GM18873 (cell line): Measurements from ENCODE around the gene GK.
"Not testable (repeated sequence)": the region's sequence is repeated elsewhere in the genome, so short reads cannot be mapped to it uniquely, and the experiment has no call there.

ENCODE experiments used
- ATAC-seq: cut with Tn5 transposase; IDR thresholded peaks from one replicate; pipeline ENCODE4 v1.9.1; 2021; ENCODE audit warnings: mild to moderate bottlenecking, moderate library complexity, moderate number of reproducible peaks; ENCODE audit not compliant: unreplicated experiment, low FRiP score

The GK gene

DNA sequence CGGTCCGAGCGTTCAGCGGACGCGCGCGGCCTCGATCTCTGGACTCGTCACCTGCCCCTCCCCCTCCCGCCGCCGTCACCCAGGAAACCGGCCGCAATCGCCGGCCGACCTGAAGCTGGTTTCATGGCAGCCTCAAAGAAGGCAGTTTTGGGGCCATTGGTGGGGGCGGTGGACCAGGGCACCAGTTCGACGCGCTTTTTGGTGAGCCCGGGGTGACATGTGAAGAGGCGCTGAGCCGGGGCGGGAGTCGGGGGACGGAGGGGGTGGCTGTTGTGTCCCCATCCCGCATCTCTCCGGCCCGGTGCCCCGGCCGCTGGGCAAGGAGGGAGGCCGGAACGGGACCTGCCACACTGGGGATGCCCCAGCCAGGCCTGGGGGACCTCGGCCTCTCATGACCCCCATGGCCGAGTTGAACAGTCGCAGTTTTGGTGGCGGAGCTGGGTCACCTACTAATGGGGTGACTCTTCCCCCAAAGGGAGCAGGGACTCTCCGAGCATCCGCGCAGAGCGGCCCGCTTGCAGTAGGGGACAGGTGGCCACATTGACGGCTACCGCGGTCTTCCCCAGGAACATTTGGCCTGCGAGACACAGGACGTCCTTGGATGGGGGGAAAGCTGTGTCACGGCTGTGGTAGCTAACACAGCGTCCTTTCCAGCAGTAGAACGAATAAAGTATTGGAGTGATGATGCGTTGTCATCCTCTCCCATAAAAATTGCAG, at the start of gene GK:
GK (plus strand) TSS at position 9 of the 717 bp plus-strand sequence; CDS start at position 124, 115 bp downstream.
- ATAC-seq = peak; percentile 8

- ATAC-seq = no peak
Observed at GRCh38 chrX:30607155-30607554, 46.1 kb upstream of the GK start.

DNA sequence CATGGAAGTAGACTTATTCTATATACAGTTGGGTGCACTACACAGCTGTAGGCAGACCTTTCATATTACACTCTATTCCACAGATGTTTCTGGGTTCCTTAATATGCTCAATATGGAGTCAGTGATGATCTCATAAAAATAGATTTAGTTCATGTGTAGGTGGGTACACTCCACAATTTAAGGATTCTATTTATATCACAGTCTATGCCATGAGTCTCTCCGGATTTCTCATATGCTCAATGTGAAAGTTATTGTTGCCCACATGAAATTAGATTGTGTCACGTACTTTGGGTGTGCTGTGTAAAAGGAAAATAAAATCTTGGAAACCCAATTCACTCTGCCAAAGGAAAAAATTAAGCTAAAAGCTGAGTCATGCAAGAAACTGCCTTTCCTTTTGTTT, 43.2 kb upstream of the GK start:
- ATAC-seq = no peak

DNA sequence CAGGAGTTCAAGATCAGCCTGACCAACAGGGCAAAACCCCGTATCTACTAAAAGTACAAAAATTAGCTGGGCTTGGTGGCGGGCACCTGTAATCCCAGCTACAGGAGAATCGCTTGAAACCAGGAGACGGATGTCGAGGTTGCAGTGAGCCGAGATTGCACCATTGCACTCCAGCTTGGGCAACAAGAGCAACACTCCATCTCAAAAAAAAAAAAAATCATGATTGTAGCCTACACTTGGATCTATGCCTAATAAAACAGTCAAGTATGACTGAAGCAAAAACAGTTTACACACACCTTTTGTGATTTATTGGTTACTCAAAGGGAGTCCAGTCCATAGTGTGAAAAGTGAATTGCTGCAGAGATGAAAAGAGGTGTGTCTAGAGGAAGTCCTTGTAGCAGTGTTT, 41.0 kb upstream of the GK start:
- no peak for ATAC-seq

DNA sequence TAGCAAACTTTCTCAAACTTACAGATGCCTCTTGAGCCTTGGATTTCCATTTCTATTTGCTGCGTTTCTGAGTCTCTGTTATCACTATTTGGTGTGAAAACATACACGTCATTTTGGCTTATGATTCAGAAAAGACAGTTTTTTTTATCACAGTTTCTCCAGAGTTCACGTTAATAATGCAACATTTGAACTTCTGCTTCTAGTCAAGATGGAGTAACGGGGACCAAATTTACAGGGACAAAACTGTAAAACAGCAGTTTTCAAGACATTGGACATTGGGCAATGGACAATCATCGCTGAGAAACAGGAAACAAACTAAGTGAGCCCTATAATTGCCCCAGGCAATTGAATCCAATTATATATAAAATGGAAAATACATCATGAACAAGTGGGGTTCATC, 39.5 kb upstream of the GK start:
- ATAC-seq = no peak

DNA sequence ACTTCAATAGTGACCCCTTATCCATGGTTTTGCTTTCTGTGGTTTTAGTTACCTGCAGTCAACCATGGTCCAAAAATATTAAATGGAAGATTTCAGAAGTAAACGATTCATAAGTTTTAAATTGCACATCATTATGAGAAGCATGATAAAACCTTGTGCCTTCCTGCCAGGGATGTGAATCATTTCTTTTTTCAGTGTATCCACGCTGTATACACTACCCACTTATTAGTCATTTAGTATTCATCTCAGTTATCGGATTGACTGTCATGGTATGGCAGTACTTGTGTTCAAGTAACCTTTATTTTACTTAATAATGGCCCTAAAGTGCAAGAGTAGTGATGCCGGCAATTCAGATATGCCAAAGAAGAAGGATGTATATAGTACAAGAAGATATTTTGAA, 38.0 kb upstream of the GK start:
- peak; percentile 63 for ATAC-seq

DNA sequence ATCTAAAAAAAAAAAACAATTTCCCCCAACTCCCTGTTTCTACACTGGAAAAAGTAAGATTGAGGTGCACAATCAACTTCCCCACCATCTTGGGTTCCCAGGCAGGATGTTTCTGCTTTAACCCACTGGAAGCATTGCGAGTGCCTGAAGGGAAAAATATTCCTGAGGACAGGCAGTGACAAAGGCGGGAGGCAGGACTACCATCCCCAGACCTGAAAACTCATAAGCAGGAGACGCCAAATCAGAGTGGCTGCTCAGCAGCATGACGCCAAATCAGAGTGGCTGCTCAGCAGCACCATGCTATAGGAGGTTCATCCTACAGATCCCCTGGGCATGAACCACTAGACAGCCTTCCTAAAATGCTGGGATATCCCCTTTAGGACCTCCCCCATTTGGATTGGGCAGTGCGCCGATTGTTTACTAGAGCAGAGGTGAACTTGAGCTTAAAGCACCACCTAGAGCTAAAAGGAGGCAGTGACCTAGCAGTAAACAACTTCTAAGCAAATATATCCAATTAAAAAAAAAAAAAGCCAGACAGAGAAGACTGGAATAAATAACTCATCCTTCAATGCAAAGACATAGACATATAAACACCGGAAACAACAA, 35.0 kb upstream of the GK start:
- no peak for ATAC-seq

- no peak for ATAC-seq
Observed at GRCh38 chrX:30620125-30620524, 33.1 kb upstream of the GK start.

GRCh38 chrX:30620980-30621618, 32.1 kb upstream of the GK start:
- ATAC-seq = no peak

DNA sequence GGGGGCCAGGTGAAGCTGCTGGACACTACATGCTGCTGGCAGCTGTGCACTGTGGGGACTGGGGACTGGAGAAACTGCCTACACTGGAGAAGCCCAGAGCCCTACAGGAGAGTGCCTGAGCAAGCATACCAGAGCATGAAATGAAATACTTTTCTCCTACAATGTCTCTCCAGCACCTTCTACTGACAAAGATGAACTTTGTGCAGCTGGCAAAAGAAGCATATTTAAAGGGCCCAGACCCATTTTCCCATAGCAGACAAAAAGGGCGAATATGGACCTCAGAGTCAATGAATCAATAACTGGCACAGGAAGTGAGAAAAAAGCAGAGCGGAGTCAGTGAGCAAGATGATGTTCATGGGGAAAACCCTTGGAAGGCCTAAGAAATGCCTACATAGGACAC, 30.9 kb upstream of the GK start:
- ATAC-seq = no peak

- no peak for ATAC-seq
Observed at GRCh38 chrX:30626402-30626801, 26.8 kb upstream of the GK start.

DNA sequence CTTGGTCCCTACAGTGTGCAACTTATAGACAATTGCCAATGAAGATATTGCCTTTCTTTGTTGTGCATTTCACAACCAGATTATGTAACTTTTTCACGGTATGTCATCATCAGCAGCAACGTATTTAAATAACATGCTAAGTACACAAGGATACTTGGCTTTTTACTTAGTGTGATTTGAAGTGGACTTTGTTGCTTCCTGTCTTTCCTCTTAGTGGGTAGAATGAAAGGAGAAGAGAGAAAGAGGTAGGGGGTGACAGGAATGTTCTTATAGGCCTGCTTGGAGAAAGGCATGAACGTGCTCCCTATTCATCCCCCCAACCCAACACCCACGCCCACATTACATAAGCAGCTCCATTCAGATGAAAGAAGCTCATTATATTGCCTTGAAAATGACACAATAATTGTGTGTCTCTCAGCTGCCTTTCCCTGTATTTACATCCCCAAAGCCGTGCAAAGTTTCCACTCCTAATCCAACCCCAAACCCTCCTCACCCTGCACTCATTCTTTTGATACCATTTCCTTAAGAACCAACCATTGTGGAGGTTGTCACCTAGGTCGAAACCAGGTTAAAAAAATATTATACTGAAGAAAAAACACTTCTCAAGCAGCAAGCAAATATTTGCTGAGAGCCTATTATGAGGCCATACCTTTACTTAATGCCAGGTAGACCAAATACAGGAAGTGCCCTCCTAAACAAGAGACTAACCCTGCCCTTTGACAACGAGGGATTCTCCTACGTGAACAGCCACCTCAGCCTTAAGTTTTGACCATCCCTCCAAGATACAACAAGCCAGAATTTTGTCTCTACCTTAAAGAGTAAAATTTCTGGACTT, 25.2 kb upstream of the GK start:
- ATAC-seq = no peak

DNA sequence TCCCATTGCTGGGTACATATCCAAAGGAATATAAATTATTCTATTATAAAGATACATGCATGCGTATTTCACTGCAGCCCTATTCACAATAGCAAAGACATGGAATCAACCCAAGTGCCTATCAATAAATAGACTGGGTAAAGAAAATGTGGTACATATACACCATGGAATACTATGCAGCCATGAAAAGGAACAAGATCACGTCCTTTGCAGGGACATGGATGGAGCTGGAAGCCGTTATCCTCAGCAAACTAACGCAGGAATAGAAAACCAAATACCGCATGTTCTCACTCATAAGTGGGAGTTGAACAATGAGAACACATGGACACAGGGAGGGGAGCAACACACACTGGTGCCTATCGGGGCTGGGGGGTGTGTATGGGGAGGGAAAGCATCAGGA, 19.2 kb upstream of the GK start:
- ATAC-seq = not testable (repeated sequence)

DNA sequence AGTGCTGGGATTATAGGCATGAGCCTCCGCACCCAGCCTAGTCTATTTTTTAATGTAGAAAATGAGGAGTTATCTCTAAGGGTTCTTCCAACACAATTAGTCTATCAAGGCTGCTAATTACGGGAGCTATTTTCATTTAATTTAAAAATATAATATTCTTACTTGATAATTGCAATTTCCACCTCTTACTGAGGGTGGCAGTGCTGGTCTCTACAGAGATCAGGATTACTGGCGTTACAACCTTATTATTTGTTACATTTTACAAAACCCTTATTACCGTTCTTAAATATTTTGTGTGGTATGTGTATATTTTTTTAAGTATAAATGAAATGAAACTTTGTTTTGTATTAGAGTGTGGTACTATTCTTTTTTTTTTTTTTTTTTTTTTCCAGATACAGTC, 17.6 kb upstream of the GK start:
- ATAC-seq = no peak

DNA sequence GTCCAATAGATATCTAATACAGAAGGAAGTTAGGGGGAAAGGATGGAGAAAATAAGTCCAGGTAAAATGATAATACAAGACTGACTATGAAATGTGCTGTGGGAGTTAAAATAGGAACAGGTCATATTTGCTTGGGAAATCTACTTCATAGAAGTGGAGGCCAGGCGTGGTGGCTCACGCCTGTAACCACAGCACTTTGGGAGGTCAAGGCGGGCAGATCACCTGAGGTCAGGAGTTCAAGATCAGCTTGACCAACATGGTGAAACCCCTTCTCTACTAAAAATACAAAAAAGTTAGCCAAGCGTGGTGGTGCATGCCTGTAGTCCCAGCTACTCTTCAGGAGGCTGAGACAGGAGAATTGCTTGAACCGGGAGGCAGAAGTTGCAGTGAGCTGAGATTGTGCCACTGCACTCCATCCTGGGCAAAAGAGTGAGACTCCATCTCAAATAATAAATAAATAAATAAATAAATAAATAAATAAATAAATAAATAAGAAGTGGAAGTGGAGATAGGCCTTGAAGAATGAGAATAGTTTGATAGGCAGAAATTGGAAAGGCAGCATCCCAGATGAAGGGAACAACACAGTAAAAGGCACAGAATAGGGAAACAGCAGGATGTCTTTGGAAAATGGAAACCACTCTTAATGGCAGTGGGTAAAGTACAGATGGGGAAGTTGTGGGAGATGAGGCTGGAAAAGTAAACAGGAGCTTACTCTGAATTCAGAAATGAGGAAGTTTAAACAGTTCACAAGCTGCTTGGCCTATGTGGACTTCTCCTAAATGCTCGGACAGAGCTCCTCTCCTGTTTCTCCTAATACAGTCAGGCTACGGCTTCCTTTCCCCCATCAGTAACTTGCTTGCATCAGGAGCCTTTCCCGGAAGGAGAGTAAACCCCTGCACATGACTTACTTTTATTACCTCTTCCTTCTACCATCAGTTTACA, 15.1 kb upstream of the GK start:
- ATAC-seq = no peak

- ATAC-seq = not testable (repeated sequence)
Observed at GRCh38 chrX:30639702-30640101, 13.5 kb upstream of the GK start.

GRCh38 chrX:30642642-30643041, 10.6 kb upstream of the GK start:
- no peak for ATAC-seq

DNA sequence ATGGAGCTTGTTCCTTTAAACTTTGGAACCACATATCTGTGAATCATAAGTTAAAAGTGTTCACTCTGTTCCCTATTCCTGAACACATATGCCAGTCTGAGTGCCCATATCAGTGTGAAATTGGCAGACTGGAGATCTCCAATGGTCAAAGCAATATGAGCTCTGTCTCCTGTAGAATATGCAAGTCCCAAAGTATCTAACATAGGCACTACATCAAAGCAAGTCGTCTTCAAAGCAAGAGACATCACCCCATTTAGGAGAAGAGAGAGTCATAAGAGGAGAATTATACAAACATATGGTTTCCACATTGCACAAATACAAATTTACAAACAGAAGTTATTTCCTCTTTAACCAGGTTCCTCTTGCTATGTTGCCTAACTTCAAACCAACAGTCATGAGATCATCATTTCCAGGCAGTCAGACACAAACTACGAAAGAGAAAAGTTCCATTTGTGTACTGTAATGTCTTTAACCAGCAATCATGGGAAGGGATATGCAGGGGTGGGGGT, 9.9 kb upstream of the GK start:
- ATAC-seq = no peak

DNA sequence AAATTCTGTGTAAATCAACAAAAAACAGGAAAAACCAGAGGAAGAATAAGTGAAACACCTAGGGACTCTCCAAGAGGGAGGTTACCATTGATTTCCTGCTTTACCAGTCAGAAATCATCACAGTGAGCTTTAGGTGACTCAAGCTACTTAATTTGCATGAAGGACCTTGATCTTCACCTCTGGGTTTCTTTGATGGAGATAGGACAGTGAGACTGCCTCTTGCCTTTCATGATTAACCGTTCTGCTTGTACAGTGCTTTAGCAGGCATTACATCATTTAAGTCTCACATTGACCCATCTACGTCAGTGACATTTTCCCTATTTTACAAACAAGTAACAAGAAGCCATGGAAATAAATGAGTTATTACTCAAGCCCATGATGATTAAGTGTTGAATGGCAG, 3.4 kb upstream of the GK start:
- ATAC-seq = peak; percentile 29
